Activated CD4-positive, alpha-beta T cell treated with anti-CD3 and anti-CD28 coated beads for 36 hours (primary cell): ENCODE measurements around the gene TMTC1. TPM values are rescaled to one million over a fixed set of nuclear protein-coding genes. Genes with fewer than 3 reads are reported as not detected.

ENCODE experiments used
- ATAC-seq: fragments of 200-7000 bp; cut with Tn5 transposase; one replicate; pipeline ENCODE4 v1.10.0; 2021; ENCODE audit warnings: mild to moderate bottlenecking, moderate library complexity
- CTCF ChIA-PET: fragments of 350-600 bp; sonication (Branson Sonifier 250); formaldehyde crosslinking; loops from one replicate; lab custom pipeline; 2021; ENCODE audit warnings: antibody characterized with exemption; lab: Charles Lee
- POLR2A ChIA-PET: fragments of 350-600 bp; sonication (Branson Sonifier 250); formaldehyde crosslinking; loops from one replicate; lab custom pipeline; 2021; ENCODE audit warnings: antibody characterized with exemption, inconsistent platforms; lab: Charles Lee
- DNase-seq: peaks from one replicate; pipeline ENCODE4 v3.0.0-alpha.2; 2020
- H3K27ac Mint-ChIP-seq: one replicate; pipeline ENCODE4 v1.8.0; 2021; ENCODE audit warnings: mixed read lengths
- H3K27me3 Mint-ChIP-seq: one replicate; pipeline ENCODE4 v1.8.0; 2021; ENCODE audit warnings: mixed read lengths
- H3K36me3 Mint-ChIP-seq: one replicate; pipeline ENCODE4 v1.8.0; 2021; ENCODE audit warnings: low read depth, mixed read lengths
- H3K4me1 Mint-ChIP-seq: one replicate; pipeline ENCODE4 v1.8.0; 2021; ENCODE audit warnings: mixed read lengths
- H3K4me3 Mint-ChIP-seq: one replicate; pipeline ENCODE4 v1.8.0; 2021; ENCODE audit warnings: mild to moderate bottlenecking, moderate library complexity, mixed read lengths
- H3K9me3 Mint-ChIP-seq: one replicate; pipeline ENCODE4 v1.8.0; 2021; ENCODE audit warnings: low read depth, mixed read lengths
- intact Hi-C, 2 experiments: fragments of 100-400 bp; cut with DNase I in 1 of 2; cut with micrococcal nuclease in 1 of 2; formaldehyde crosslinking; loops; one replicate each; pipeline versions ENCODE4 v1.14.2 to v1.15.1; 2022 to 2024; cut with DNase I, micrococcal nuclease
- total RNA-seq, 2 experiments: library from RNA; stranded (reverse); gene quantifications; one replicate each; pipeline ENCODE4 v1.2.3, GENCODE V29; 2021

The TMTC1 gene
- total RNA-seq, 2 experiments from 2014 or later: 0.04 to 0.30 TPM

DNA sequence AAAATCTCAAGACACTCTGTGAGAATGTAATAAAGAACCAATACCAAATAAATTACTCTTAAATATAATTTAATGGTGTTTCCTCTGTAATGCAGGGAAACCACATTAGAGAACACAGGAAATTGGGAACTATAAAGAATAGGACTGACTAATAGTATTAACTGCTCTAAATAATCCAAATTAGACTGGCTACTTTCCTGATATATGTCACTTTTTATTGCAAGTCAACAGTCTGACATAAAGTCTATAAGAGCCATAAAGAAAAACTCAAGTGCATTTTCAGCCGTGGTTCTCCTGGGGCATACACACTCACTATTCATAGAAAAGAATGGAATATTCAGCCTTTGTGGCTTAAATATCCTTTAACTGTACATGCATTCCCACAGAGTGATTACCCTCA is 161.5 kb downstream of the TMTC1 start:
- ChIA-PET CTCF (no interaction called here), POLR2A (no interaction called here)
- H3K27me3 Mint-ChIP-seq: peaks cover 7% of the 10 kb centered on the region
- no peak overlapping the region for H3K27ac Mint-ChIP-seq
- ATAC-seq (no peak), DNase-seq (no peak)
- no peaks in the 10 kb centered on the region for H3K9me3 Mint-ChIP-seq
- intact Hi-C loops: no loop called here
- H3K36me3 Mint-ChIP-seq: no peaks in the 10 kb centered on the region
- no peak overlapping the region for H3K4me3 Mint-ChIP-seq
- no peaks in the 10 kb centered on the region for H3K4me1 Mint-ChIP-seq

GRCh38 chr12:29620030-29620429 is 163.7 kb downstream of the TMTC1 start:
- POLR2A ChIA-PET: no interaction called here

DNA sequence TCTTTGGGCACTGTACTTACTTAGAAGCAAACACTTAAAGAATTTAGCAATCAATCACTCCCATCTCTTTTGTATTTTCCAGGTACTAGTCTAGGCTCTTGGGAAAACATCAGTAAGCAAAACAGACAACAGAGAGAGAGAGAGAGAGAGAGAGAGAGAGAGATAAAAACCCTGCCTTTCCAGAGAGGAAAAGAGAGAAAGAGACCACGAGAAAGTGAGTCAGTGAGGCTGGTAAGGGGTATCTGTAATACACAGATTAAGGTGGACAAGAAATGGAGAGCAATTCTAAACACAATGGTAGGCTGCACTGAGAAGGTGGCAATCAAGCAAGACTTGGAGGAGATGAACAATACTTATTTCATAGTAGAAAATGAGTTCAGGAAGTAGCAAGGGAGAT is 166.3 kb downstream of the TMTC1 start:
- no peak overlapping the region for H3K4me3 Mint-ChIP-seq
- no peaks in the 10 kb centered on the region for H3K9me3 Mint-ChIP-seq
- H3K4me1 Mint-ChIP-seq: peaks cover 4% of the 10 kb centered on the region
- DNase-seq (no peak), ATAC-seq (no peak)
- no peaks in the 10 kb centered on the region for H3K36me3 Mint-ChIP-seq
- ChIA-PET POLR2A (no interaction called here), CTCF (no interaction called here)
- intact Hi-C loops: no loop called here
- peaks cover 9% of the 10 kb centered on the region for H3K27me3 Mint-ChIP-seq
- H3K27ac Mint-ChIP-seq: no peak overlapping the region

More at GRCh38 chr12:29620030-29620429, 163.7 kb downstream of the TMTC1 start:
- no peaks in the 10 kb centered on the region for H3K36me3 Mint-ChIP-seq
- no peak for DNase-seq
- no peak for ATAC-seq
- no peak overlapping the region for H3K4me3 Mint-ChIP-seq
- H3K27me3 Mint-ChIP-seq: peaks cover 7% of the 10 kb centered on the region
- no peaks in the 10 kb centered on the region for H3K9me3 Mint-ChIP-seq
- peaks cover 4% of the 10 kb centered on the region for H3K4me1 Mint-ChIP-seq
- no peak overlapping the region for H3K27ac Mint-ChIP-seq
- intact Hi-C loops: no loop called here
- CTCF ChIA-PET: no interaction called here

- H3K36me3 Mint-ChIP-seq: no peaks in the 10 kb centered on the region
- peaks cover 4% of the 10 kb centered on the region for H3K4me1 Mint-ChIP-seq
- H3K9me3 Mint-ChIP-seq: no peaks in the 10 kb centered on the region
- intact Hi-C loops: no loop called here
- DNase-seq (no peak), ATAC-seq (peak; percentile 51)
- peaks cover 9% of the 10 kb centered on the region for H3K27me3 Mint-ChIP-seq
- ChIA-PET CTCF (no interaction called here), POLR2A (no interaction called here)
- no peak overlapping the region for H3K4me3 Mint-ChIP-seq
- H3K27ac Mint-ChIP-seq: no peak overlapping the region
Measured at GRCh38 chr12:29616664-29617406, 166.9 kb downstream of the TMTC1 start.

DNA sequence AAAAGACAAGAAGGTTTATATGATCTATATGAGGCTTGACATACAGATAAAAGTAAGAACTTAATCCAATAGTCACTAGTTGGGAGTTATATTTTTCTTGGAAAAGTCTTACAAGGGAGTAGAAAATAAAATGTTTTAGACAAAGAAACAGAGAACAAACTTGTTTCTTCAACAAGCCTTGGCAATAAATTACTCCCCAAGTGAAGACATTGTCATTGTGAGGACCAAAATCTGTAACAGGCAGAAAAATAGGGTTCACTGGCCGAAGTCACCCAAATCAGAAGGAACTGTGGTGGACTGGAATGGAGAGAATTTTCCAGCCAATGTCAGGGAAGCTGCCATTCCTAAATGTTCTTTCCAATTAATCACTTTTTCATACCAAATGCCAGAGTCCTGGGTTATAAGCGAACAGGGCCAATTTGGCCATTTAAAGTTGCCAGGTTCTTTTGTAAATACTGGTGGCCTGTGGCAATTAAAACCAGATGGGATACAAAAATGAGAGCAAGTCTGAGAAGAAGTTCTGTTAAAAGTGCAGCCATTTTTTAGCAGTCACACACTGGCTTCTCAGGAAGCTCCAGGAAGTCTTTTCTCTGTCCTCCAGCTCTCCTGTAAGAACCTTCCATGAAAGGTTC is 168.9 kb downstream of the TMTC1 start:
- Mint-ChIP-seq H3K9me3 (no peaks in the 10 kb centered on the region), H3K4me1 (peaks cover 4% of the 10 kb centered on the region), H3K4me3 (no peak overlapping the region), H3K27ac (no peak overlapping the region), H3K27me3 (peaks cover 8% of the 10 kb centered on the region), H3K36me3 (no peaks in the 10 kb centered on the region)
- intact Hi-C loops: no loop called here
- POLR2A ChIA-PET: no interaction called here
- ATAC-seq: no peak
- CTCF ChIA-PET: no interaction called here
- no peak for DNase-seq

GRCh38 chr12:29612912-29613311 is 170.8 kb downstream of the TMTC1 start:
- H3K36me3 Mint-ChIP-seq: no peaks in the 10 kb centered on the region
- H3K27me3 Mint-ChIP-seq: peaks cover 8% of the 10 kb centered on the region
- no peak overlapping the region for H3K27ac Mint-ChIP-seq
- CTCF ChIA-PET: no interaction called here
- peaks cover 4% of the 10 kb centered on the region for H3K4me1 Mint-ChIP-seq
- no peak overlapping the region for H3K4me3 Mint-ChIP-seq
- no peaks in the 10 kb centered on the region for H3K9me3 Mint-ChIP-seq
- DNase-seq: no peak
- POLR2A ChIA-PET: no interaction called here
- intact Hi-C loops: no loop called here
- ATAC-seq: no peak

DNA sequence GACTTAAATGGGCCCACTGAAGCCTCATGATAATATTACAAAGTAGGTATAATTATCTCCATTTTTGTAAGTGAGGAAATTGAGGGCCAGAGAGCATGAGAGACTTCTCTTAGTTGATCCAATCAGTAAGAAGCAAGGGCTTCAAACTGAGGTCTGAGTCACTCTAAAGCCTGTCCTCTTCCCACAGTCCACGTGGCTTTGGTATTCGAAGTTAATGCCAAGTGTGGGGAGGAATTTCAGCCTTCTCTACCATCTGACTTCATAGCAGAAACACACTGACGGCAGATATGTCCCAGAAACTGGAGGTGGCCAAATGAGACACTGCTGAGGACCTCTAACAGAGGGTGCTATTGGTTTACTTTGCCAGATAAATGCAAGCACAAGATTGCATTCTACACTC is 171.8 kb downstream of the TMTC1 start:
- peaks cover 1% of the 10 kb centered on the region for H3K4me1 Mint-ChIP-seq
- ChIA-PET CTCF (interaction anchor here (1.3 kb wide), 1 partner anchor 28 kb away, joined by 3 read pairs; no protein-coding TSS in a partner anchor), POLR2A (no interaction called here)
- H3K27ac Mint-ChIP-seq: no peak overlapping the region
- no peaks in the 10 kb centered on the region for H3K36me3 Mint-ChIP-seq
- peaks cover 10% of the 10 kb centered on the region for H3K27me3 Mint-ChIP-seq
- H3K9me3 Mint-ChIP-seq: no peaks in the 10 kb centered on the region
- intact Hi-C loops: no loop called here
- no peak overlapping the region for H3K4me3 Mint-ChIP-seq
- no peak for DNase-seq
- no peak for ATAC-seq

DNA sequence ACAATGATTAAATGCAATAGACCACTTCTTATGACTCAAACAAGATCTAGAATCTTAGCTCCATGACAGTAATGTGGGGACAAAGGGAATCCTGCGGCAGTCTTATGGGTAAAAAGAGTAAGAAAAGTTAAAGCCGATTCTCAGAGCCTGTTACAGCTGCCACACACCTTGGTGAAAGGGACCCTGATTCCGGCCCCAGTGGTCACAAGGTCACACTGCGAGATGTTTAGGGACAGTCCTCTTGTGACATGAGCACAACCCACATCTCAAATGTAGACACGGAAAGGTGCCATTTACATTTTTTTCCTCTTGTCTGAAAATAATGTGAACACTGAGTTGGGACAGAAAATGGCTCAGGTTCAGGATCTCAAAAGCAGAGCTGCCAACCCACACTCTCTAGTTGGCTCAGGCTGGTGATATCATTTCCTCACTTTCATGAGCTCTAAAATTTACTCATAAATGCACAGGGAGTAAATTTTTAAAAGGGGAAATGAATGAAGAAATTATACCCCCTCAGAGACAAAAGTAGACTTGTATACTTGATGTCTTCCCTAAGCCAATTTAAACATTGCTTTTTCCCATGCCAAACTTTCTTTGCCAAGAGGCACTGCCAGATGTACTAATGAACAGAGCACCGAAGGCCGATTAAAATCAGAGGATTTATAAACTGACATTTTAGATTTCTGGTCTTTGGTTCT is 173.1 kb downstream of the TMTC1 start:
- POLR2A ChIA-PET: interaction anchor here (0.6 kb wide), 1 partner anchor 707 kb away, joined by 4 read pairs; no protein-coding TSS in a partner anchor
- CTCF ChIA-PET: interaction anchor here (1.3 kb wide), 1 partner anchor 29 kb away, joined by 3 read pairs; no protein-coding TSS in a partner anchor

DNA sequence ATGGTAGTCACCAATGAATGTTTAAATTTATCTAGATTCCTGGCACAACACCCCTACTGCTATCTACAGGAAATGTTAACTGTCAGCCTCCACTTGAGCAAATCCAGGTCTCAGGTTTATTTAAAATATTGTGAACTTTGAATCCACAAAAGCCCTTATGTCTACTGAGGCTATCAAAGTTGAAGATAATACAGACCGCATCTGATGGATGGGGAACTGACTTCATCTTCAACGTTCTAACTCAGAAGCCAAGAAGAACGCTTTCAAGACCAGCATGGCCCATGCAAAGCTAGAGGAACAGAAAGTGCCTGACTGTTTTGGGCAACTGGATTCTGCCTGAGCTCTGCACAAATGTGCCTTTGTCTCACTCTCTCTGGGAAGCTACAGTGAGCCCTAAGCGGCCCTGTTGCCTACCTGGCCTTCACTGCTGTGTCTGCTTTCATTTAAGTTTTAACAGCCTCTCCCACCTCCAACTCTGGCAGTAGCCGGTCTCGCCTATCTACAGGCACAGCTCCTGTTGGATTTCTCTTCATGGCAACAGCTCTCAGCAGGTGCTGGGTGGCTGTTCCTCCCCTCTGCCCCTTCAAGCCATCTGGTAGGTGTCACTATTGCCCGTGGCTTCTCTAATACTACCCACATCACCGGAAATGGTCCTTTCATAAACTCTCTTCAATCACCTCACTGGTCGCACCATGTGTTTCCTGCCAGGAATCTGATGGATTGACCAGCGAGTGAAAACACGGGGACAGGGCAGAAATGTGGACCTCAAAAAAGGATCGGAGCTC is 174.1 kb downstream of the TMTC1 start:
- ChIA-PET CTCF (no interaction called here), POLR2A (interaction anchor here (0.6 to 0.7 kb wide), 2 partner anchors 34 to 706 kb away, joined by 4 read pairs; no protein-coding TSS in a partner anchor)
- intact Hi-C loops: no loop called here
- H3K4me3 Mint-ChIP-seq: no peak overlapping the region
- H3K4me1 Mint-ChIP-seq: no peaks in the 10 kb centered on the region
- H3K36me3 Mint-ChIP-seq: no peaks in the 10 kb centered on the region
- H3K9me3 Mint-ChIP-seq: no peaks in the 10 kb centered on the region
- ATAC-seq (no peak), DNase-seq (no peak)
- H3K27me3 Mint-ChIP-seq: peaks cover 14% of the 10 kb centered on the region
- H3K27ac Mint-ChIP-seq: no peak overlapping the region

More for the DNA sequence above, 173.1 kb downstream of the TMTC1 start:
- Mint-ChIP-seq H3K27ac (no peak overlapping the region), H3K36me3 (no peaks in the 10 kb centered on the region), H3K4me3 (no peak overlapping the region), H3K9me3 (no peaks in the 10 kb centered on the region), H3K27me3 (peaks cover 14% of the 10 kb centered on the region), H3K4me1 (no peaks in the 10 kb centered on the region)
- intact Hi-C loops: no loop called here
- ATAC-seq (no peak), DNase-seq (no peak)

DNA sequence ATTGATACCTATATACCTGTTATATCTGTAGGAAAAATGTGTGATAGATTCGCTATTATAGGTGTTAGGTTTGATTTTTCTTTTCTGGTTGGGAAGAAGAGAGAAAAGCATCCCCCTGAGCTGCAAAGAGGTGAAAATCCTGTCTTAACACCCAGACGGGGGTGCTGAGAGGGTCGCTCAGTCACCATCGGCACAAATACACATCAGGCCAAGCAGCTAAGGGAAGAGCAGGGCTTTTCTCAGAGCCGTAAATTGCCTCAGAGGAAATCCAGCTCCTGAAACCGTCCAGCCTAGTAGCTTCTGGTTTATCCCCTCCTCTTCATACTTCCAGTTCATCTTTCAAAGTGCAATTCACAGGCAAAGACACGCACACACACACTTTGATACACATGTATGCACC is 175.2 kb downstream of the TMTC1 start:
- intact Hi-C loops: no loop called here
- Mint-ChIP-seq H3K27ac (no peak overlapping the region), H3K36me3 (no peaks in the 10 kb centered on the region)

GRCh38 chr12:29599381-29599780 is 184.4 kb downstream of the TMTC1 start:
- DNase-seq (no peak), ATAC-seq (no peak)
- Mint-ChIP-seq H3K27ac (no peak overlapping the region), H3K36me3 (no peaks in the 10 kb centered on the region), H3K9me3 (no peaks in the 10 kb centered on the region), H3K27me3 (peaks cover 6% of the 10 kb centered on the region), H3K4me1 (no peaks in the 10 kb centered on the region), H3K4me3 (no peak overlapping the region)
- ChIA-PET CTCF (no interaction called here), POLR2A (no interaction called here)
- intact Hi-C loops: no loop called here

More for the DNA sequence above, 175.2 kb downstream of the TMTC1 start:
- ChIA-PET POLR2A (no interaction called here), CTCF (interaction anchor here (0.5 kb wide), 1 partner anchor 1629 kb away, joined by 3 read pairs; no protein-coding TSS in a partner anchor)
- no peaks in the 10 kb centered on the region for H3K4me1 Mint-ChIP-seq
- no peak overlapping the region for H3K4me3 Mint-ChIP-seq
- peaks cover 14% of the 10 kb centered on the region for H3K27me3 Mint-ChIP-seq
- no peak for DNase-seq
- no peak for ATAC-seq
- H3K9me3 Mint-ChIP-seq: no peaks in the 10 kb centered on the region
